K562 (cell line): ENCODE measurements around the gene FCGR2B. TPM values are rescaled to one million over a fixed set of nuclear protein-coding genes. Genes with fewer than 3 reads are reported as not detected.
"Not testable (repeated sequence)": the region's sequence is repeated elsewhere in the genome, so short reads cannot be mapped to it uniquely, and the experiment has no call there.

ENCODE experiments used
- ARID2 ChIP-seq: fragments of 450-650 bp; IDR thresholded peaks from 2 replicates; pipeline ENCODE4 v1.6.1; 2017; ENCODE audit warnings: antibody characterized with exemption, mild to moderate bottlenecking
- ATF7 ChIP-seq: fragments of 450-650 bp; IDR thresholded peaks from 2 replicates; pipeline ENCODE4 v1.7.1; 2014; ENCODE audit warnings: mild to moderate bottlenecking, moderate library complexity
- BRD9 ChIP-seq: fragments of 450-650 bp; IDR thresholded peaks from 2 replicates; pipeline ENCODE4 v1.6.1; 2018; ENCODE audit warnings: low read depth; ENCODE audit not compliant: partially characterized antibody
- GATA2 ChIP-seq: sonication (generic); formaldehyde crosslinking; IDR thresholded peaks from 2 replicates; pipeline ENCODE4 v1.4.0; 2020; ENCODE audit warnings: mild to moderate bottlenecking, missing genetic modification reagents
- L3MBTL2 ChIP-seq: fragments of 450-650 bp; IDR thresholded peaks from 2 replicates; pipeline ENCODE4 v1.6.1; 2016; ENCODE audit warnings: mild to moderate bottlenecking, moderate library complexity
- NONO ChIP-seq, 2 experiments: fragments of 200-400 bp in 1 of 2; fragments of 450-650 bp in 1 of 2; formaldehyde crosslinking in 1 of 2; IDR thresholded peaks; 2 replicates each; pipeline ENCODE4 v1.6.1; 2017; ENCODE audit warnings: low read depth in 2 of 2, mild to moderate bottlenecking in 2 of 2, moderate library complexity in 2 of 2, low read length in 1 of 2
- RAD21 ChIP-seq, 2 experiments: fragments of 250-450 bp in 1 of 2; fragments of 450-650 bp in 1 of 2; sonication (Bioruptor Pico) in 1 of 2; formaldehyde crosslinking in 1 of 2; IDR thresholded peaks in 1 of 2; conservative IDR thresholded peaks in 1 of 2; 2 replicates each; pipeline versions ENCODE4 v1.4.0 to v1.8.0; 2020 to 2022; ENCODE audit warnings: mild to moderate bottlenecking in 2 of 2, moderate library complexity in 1 of 2
- REST ChIP-seq, 2 experiments: fragments of 450-650 bp; formaldehyde crosslinking in 1 of 2; IDR thresholded peaks; 2 replicates each; pipeline versions ENCODE4 v1.4.0 to v1.6.1; 2014 to 2020; ENCODE audit warnings: mild to moderate bottlenecking in 2 of 2, borderline replicate concordance in 1 of 2, low read depth in 1 of 2
- SMARCA4 ChIP-seq: fragments of 450-650 bp; IDR thresholded peaks from 2 replicates; pipeline ENCODE4 v1.6.1; 2016
- SP1 ChIP-seq: sonication (generic); formaldehyde crosslinking; IDR thresholded peaks from 2 replicates; pipeline ENCODE4 v1.8.1; 2022; ENCODE audit warnings: mild to moderate bottlenecking, missing genetic modification reagents
- SREBF2 ChIP-seq: sonication (generic); formaldehyde crosslinking; IDR thresholded peaks from 2 replicates; pipeline ENCODE4 v1.4.0; 2020; ENCODE audit warnings: mild to moderate bottlenecking, missing genetic modification reagents
- ZNF384 ChIP-seq: IDR thresholded peaks from 2 replicates; pipeline ENCODE4 v1.6.1; 2012; ENCODE audit warnings: low read depth, low read length, improper control_type of control experiment
- polyA plus RNA-seq, 8 experiments: library from polyadenylated mRNA; depleted of rRNA in 4 of 8; stranded (reverse) in 5 of 8; unstranded in 3 of 8; fragments of >200 nt; fragmentation: Nextera tagmentation in 2 of 8; fragmentation: Illumina TruSeq in 1 of 8; extraction: Ambion mirVana in 2 of 8; extraction: Trizol in 1 of 8; gene quantifications; 2 replicates each; pipeline versions ENCODE4 v1.2.1 to v1.2.3, GENCODE V29; 2011 to 2014; ENCODE audit warnings: inconsistent platforms in 1 of 8, missing spikeins in 1 of 8
- total RNA-seq, 7 experiments: library from RNA; depleted of rRNA in 6 of 7; stranded (reverse); fragments of >200 nt in 6 of 7; fragmentation: Illumina TruSeq in 2 of 7; extraction: Trizol in 2 of 7; gene quantifications; 2 replicates each; pipeline versions ENCODE4 v1.2.1 to v1.2.3, GENCODE V29; 2011 to 2021; ENCODE audit warnings: low replicate concordance in 1 of 7
- TF ChIP-seq, protein P1 (sequence below): fragments of 450-650 bp; IDR thresholded peaks from 2 replicates; pipeline ENCODE4 v1.6.1; 2017; ENCODE audit warnings: antibody characterized with exemption, mild to moderate bottlenecking

Gene FCGR2B
- total and polyA plus RNA-seq, 9 of the 15 experiments (the other 6 are each of a cell fraction or from before 2014, with no cell fraction given): 1.7 to 8.9 (median 3.9) TPM

GRCh38 chr1:161647507-161648360 is 15.2 kb upstream of the FCGR2B start (continued):
- TF ChIP-seq REST (IDR thresholded peaks at IDR 0.05; ENCODE audit: borderline replicate concordance) (peak; percentile 94), NONO (IDR thresholded peaks at IDR 0.05; ENCODE audit: low read depth in 2 of 2, low read length in 1 of 2) (0 out of 4 replicates have a peak, but pooled peaks of 1 of the 2 experiments have one; percentile 25), ATF7 (peak; percentile 34; the same call in 1 of the 2 replicates), SREBF2 (CRISPR knock-in tag) (0 out of 2 replicates have a peak, but pooled peaks have one; percentile 56), RAD21 (CRISPR knock-in tag; conservative IDR thresholded peaks at IDR 0.05 in 1 of 2, IDR thresholded peaks at IDR 0.05 in 1 of 2) (peak; percentile 98), GATA2 (CRISPR knock-in tag) (peak; percentile 35), BRD9 (peak; percentile 86), ZNF384 (peak; percentile 56; the same call in 1 of the 2 replicates), ARID2 (peak; percentile 97), SMARCA4 (peak; percentile 70; the same call in 1 of the 2 replicates), SP1 (CRISPR knock-in tag) (peak; percentile 39; the same call in 1 of the 2 replicates), L3MBTL2 (0 out of 2 replicates have a peak, but pooled peaks have one; percentile 30)
- not testable (repeated sequence) for TF ChIP-seq REST (CRISPR knock-in tag; IDR thresholded peaks at IDR 0.05; ENCODE audit: low read depth)
- TF ChIP-seq, protein P1, sequence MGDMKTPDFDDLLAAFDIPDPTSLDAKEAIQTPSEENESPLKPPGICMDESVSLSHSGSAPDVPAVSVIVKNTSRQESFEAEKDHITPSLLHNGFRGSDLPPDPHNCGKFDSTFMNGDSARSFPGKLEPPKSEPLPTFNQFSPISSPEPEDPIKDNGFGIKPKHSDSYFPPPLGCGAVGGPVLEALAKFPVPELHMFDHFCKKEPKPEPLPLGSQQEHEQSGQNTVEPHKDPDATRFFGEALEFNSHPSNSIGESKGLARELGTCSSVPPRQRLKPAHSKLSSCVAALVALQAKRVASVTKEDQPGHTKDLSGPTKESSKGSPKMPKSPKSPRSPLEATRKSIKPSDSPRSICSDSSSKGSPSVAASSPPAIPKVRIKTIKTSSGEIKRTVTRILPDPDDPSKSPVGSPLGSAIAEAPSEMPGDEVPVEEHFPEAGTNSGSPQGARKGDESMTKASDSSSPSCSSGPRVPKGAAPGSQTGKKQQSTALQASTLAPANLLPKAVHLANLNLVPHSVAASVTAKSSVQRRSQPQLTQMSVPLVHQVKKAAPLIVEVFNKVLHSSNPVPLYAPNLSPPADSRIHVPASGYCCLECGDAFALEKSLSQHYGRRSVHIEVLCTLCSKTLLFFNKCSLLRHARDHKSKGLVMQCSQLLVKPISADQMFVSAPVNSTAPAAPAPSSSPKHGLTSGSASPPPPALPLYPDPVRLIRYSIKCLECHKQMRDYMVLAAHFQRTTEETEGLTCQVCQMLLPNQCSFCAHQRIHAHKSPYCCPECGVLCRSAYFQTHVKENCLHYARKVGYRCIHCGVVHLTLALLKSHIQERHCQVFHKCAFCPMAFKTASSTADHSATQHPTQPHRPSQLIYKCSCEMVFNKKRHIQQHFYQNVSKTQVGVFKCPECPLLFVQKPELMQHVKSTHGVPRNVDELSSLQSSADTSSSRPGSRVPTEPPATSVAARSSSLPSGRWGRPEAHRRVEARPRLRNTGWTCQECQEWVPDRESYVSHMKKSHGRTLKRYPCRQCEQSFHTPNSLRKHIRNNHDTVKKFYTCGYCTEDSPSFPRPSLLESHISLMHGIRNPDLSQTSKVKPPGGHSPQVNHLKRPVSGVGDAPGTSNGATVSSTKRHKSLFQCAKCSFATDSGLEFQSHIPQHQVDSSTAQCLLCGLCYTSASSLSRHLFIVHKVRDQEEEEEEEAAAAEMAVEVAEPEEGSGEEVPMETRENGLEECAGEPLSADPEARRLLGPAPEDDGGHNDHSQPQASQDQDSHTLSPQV: peak; percentile 72; the same call in 1 of the 2 replicates
